Osteocyte (in vitro differentiated cells): ENCODE measurements around the gene SMARCB1. TPM values are rescaled to one million over a fixed set of nuclear protein-coding genes. Genes with fewer than 3 reads are reported as not detected.
A peak's percentile ranks its signal among the peaks of the same experiment; 100 is the strongest.

Source experiments
- DNase-seq: peaks from one replicate; pipeline ENCODE4 v3.0.0; 2021; ENCODE audit warnings: mixed read lengths; ENCODE audit not compliant: unreplicated experiment; ENCODE audit errors: extremely low spot score
- H3K27ac Mint-ChIP-seq: one replicate; pipeline ENCODE4 v1.8.0; 2021; ENCODE audit warnings: mild to moderate bottlenecking, mixed read lengths; ENCODE audit not compliant: unreplicated experiment
- H3K27me3 Mint-ChIP-seq: one replicate; pipeline ENCODE4 v1.8.0; 2021; ENCODE audit warnings: mixed read lengths; ENCODE audit not compliant: unreplicated experiment
- H3K36me3 Mint-ChIP-seq: one replicate; pipeline ENCODE4 v1.8.0; 2021; ENCODE audit warnings: mixed read lengths; ENCODE audit not compliant: unreplicated experiment
- H3K4me1 Mint-ChIP-seq: one replicate; pipeline ENCODE4 v1.8.0; 2021; ENCODE audit warnings: mixed read lengths; ENCODE audit not compliant: unreplicated experiment
- H3K4me3 Mint-ChIP-seq: one replicate; pipeline ENCODE4 v1.8.0; 2021; ENCODE audit warnings: mild to moderate bottlenecking, moderate library complexity, mixed read lengths; ENCODE audit not compliant: unreplicated experiment
- H3K9me3 Mint-ChIP-seq: one replicate; pipeline ENCODE4 v1.8.0; 2021; ENCODE audit warnings: mixed read lengths; ENCODE audit not compliant: unreplicated experiment
- CTCF ChIP-seq: fragments of 200-600 bp; sonication (generic); IDR thresholded peaks from 2 replicates; pipeline ENCODE4 v1.5.0; 2021; ENCODE audit warnings: antibody characterized with exemption, mild to moderate bottlenecking, moderate library complexity
- total RNA-seq: library from RNA; stranded (reverse); gene quantifications from 2 replicates; pipeline ENCODE4 v1.2.1, GENCODE V29; 2021

Gene SMARCB1
- total RNA-seq, 1 donor from 2014 or later: 126 TPM

GRCh38 chr22:23789638-23790037, 2.9 kb downstream of the SMARCB1 start:
- DNase-seq: no peak
- TF ChIP-seq CTCF: no peak
- no peaks in the 10 kb centered on the region for H3K27me3 Mint-ChIP-seq
- no peaks in the 10 kb centered on the region for H3K9me3 Mint-ChIP-seq
- H3K27ac Mint-ChIP-seq: peak overlapping the region; percentile 18
- H3K4me1 Mint-ChIP-seq: peaks cover 37% of the 10 kb centered on the region
- H3K4me3 Mint-ChIP-seq: peak overlapping the region; percentile 38
- peaks cover 6% of the 10 kb centered on the region for H3K36me3 Mint-ChIP-seq

- Mint-ChIP-seq H3K27me3 (no peaks in the 10 kb centered on the region), H3K4me1 (peaks cover 38% of the 10 kb centered on the region), H3K9me3 (no peaks in the 10 kb centered on the region), H3K27ac (peak overlapping the region; percentile 18), H3K36me3 (peaks cover 9% of the 10 kb centered on the region), H3K4me3 (no peak overlapping the region)
- DNase-seq: no peak
- no peak for TF ChIP-seq CTCF
Observed at GRCh38 chr22:23790819-23791737, 4.3 kb downstream of the SMARCB1 start.

GRCh38 chr22:23791738-23792645, 5.2 kb downstream of the SMARCB1 start:
- Mint-ChIP-seq H3K27me3 (no peaks in the 10 kb centered on the region), H3K4me3 (no peak overlapping the region), H3K9me3 (no peaks in the 10 kb centered on the region), H3K4me1 (peaks cover 39% of the 10 kb centered on the region), H3K36me3 (peaks cover 15% of the 10 kb centered on the region), H3K27ac (peak overlapping the region; percentile 18)
- no peak for DNase-seq
- no peak for TF ChIP-seq CTCF

GRCh38 chr22:23793326-23793725, 6.6 kb downstream of the SMARCB1 start:
- no peak overlapping the region for H3K4me3 Mint-ChIP-seq
- no peak for TF ChIP-seq CTCF

More at GRCh38 chr22:23793326-23793725, 6.6 kb downstream of the SMARCB1 start:
- Mint-ChIP-seq H3K9me3 (no peaks in the 10 kb centered on the region), H3K4me1 (peaks cover 31% of the 10 kb centered on the region), H3K27me3 (no peaks in the 10 kb centered on the region), H3K36me3 (peaks cover 15% of the 10 kb centered on the region), H3K27ac (no peak overlapping the region)
- no peak for DNase-seq
